Left lobe of liver (tissue), 2 donors: Measurements from ENCODE around the gene ZBTB8OS. TPM values are rescaled to one million over a fixed set of nuclear protein-coding genes. Genes with fewer than 3 reads are reported as not detected.
"Not testable (repeated sequence)": the region's sequence is repeated elsewhere in the genome, so short reads cannot be mapped to it uniquely, and the experiment has no call there.

Experiments used
- ATAC-seq: fragments of 200-7000 bp; cut with Tn5 transposase; one replicate; pipeline ENCODE4 v1.9.1; 2020; ENCODE audit warnings: mild to moderate bottlenecking, moderate library complexity
- DNase-seq: peaks from one replicate; pipeline ENCODE4 v3.0.0-alpha.2; 2020; ENCODE audit warnings: low spot score
- total RNA-seq: library from RNA; stranded (reverse); gene quantifications from one replicate; pipeline ENCODE4 v1.2.1, GENCODE V29; 2021
- donor health status: DM: no; HTN: no; CAD: no; lungs with moderate emphysema.
- donor health status: DM: no; HTN: yes; CAD: no.

ZBTB8OS gene
- 22.7 TPM for total RNA-seq

DNA sequence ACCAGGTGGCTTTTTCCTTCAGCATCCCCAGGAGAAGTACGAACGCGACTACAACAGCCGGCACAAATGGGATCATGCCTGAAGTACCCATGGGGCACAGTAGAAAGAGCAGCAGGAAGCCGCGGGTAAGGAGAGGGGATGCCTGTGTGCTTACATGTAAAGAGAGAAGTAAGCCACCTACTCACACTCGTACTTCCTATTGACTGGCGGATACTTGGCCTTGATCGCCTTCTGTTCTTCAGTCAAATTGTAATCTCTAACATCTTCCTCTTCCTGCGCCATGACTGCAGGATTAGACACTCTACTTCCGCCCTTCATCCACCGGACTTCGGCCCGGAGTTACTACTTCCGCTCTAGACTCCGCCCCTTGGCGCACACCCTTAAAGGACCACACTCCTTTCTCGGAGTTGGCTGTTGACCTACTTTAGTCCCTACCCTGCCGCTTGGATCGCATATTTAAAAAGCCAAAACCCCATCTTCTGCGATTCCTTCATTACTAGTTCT, at the start of gene ZBTB8OS:
TSS of gene ZBTB8OS (minus strand) at position 303 of the 504 bp plus-strand sequence. CDS start at position 282, 21 bp downstream.
- DNase-seq, result peak; percentile 92

GRCh38 chr1:32696996-32697395, 46.6 kb upstream of the ZBTB8OS start:
- DNase-seq, ATAC-seq: not testable (repeated sequence)

More for the DNA sequence above, at the start of gene ZBTB8OS:
- ATAC-seq, result peak; percentile 84

GRCh38 chr1:32696041-32696440, 45.7 kb upstream of the ZBTB8OS start:
- ATAC-seq (no peak), DNase-seq (no peak)

DNA sequence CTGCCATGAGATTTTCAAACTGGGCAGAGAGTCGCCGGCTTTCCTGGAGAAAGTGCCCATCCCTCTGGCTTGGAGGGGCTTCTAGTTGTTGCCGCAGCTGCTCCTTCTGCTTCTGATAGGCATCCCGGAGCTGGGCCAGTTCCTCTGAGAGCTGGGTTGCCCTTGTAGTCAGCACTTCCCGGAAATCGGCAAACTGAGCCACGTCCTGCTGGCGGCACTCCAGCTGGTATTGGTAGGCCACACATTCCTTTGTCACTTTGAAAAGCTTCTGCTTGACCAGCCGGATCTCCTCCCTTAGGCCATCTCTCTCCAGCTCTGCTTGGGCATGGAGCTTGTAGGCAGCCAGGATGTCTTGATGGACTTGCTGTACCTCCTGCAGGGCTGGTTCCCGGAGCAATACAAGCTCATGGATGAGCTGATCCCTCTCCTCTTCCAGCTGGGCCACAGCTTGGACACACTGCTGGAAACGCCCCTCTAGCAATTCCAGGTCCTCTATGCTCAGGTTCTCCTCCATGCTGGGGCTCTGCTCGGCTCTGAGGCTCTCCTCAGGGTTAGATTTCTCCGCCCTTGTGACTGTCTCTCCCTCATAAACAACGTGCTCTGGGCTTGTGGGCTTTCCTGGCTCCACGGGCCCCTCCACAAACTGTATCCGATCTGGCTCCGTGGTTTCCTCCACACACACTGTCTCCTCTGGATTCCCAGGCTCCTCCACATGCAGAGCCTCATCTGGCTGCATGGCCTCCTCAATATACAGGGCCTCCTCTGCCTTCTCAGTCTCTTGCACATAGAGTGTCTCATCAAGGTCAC, 45.0 kb upstream of the ZBTB8OS start:
- no peak for DNase-seq
- ATAC-seq, result peak; percentile 42

GRCh38 chr1:32693455-32694174, 43.3 kb upstream of the ZBTB8OS start:
- ATAC-seq (no peak), DNase-seq (no peak)

DNA sequence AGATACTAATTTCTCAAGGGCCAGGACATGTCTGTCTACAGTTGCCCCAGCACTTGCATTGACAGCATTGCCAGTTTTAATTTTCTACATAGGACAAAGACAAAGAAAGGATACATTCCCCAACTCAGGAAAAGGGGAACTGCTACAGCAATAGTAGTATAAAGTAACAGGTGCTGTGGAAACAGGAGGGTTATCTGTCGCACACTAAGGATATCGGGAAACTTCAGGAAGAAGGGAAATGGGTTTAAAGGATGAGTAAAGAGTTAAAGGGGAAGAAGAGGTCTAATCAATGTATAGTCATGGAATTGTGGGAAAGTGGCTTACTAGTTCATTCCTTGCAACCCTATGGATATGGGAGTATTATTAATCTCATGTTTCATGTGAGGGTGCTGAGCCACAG, 36.0 kb upstream of the ZBTB8OS start:
- ATAC-seq (no peak), DNase-seq (no peak)

DNA sequence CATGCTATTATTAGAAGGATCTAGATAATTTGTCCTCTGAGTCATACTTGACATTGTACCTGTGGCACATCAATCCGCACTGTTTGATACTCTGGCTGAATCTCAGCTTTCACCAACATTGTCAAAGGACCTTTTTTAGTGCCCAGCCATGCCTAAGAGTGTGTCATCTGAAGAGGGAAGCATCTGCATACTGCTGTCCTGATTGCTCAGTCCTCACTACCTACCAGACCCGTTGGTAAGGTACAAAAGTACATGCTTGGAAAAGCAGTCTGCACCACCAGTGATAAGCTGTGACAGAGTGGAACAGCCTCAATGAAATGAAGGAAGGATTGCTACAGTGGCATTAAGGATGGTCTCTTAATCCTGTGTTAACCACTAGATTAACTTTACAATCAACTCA, 35.1 kb upstream of the ZBTB8OS start:
- DNase-seq (no peak), ATAC-seq (no peak)

GRCh38 chr1:32684167-32684811, 33.9 kb upstream of the ZBTB8OS start:
- DNase-seq, result peak; percentile 19
- ATAC-seq, result no peak

GRCh38 chr1:32683397-32683796, 33.0 kb upstream of the ZBTB8OS start:
- no peak for DNase-seq

GRCh38 chr1:32681999-32682398, 31.6 kb upstream of the ZBTB8OS start:
- no peak for DNase-seq
- ATAC-seq, result no peak

More at GRCh38 chr1:32683397-32683796, 33.0 kb upstream of the ZBTB8OS start:
- no peak for ATAC-seq

DNA sequence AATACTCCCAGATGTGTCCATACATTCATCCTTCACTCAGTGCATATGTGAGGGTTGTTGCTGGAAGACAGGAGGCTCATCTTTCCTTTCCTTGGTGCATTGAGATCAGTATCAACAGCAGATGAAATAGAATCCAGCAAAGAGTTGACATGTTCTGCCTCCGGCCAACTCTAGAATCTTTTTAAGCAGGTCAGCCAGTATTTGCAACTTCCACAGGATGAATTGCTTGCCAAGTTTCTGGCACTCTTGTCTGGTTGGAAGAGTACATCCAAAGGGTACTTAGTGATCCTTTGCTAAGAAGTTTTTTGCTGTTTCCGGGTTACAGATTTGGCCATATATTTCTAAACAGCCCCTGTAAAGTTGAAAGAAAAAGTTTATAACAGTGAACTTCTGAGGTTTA, 31.2 kb upstream of the ZBTB8OS start:
- peak; percentile 91 for ATAC-seq
- DNase-seq, result peak; percentile 45

DNA sequence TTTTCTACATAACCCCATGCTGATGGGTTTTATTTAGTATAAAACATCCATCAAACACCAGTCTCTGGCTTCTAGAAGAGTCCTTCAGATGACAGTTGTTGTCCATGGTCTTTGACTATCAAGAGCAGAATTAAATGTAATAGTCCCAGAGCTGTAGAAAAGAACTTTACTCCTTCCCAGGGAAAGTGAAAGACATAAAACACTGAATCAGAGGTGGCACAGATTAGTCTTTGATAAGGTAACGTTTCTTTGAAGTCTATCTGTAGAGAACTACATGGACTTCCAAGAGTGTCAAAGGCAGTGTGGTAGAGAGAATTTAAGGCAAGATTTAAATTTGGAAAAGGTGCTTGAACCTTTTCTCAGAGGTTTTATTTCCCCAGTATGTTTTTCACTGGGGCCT, 30.3 kb upstream of the ZBTB8OS start:
- DNase-seq (no peak), ATAC-seq (no peak)

DNA sequence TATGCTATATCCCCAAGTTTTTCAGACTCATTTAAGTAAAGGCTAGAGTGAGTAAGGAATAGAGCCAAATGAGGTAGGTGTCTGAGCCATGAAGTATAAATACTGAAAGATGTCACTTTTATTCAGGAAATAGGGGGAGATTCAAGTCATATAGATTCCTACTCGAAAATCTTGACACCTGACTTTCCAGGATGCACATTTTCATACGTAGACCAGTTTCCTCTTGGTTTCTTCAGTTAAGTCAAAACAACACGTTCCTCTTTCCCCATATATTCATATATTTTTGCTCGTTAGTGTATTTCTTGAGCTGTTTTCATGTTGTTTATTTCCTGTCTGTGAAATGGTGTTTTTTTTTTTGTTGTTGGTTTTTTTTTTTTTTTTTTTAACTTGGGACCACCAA, 29.6 kb upstream of the ZBTB8OS start:
- ATAC-seq, DNase-seq: not testable (repeated sequence)

DNA sequence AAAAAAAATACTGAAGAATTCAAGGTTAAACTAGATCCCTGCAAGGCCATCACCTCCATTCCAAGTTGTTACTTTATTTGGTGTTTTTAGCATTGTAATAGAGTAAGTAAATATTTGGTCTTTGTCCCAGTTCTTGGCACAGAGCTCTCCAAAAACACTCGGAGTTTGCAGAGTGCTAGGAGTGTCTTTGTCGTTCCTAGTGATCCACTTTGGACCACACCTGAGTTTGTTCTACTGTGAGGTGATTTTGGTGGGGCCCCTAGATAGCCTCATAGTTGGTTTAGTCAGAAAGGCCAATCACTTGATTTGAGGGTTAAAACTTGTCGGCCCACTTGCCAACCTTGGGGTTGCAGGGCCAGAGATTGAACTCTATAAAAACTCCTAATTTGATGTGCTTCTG, 26.6 kb upstream of the ZBTB8OS start:
- ATAC-seq (no peak), DNase-seq (peak; percentile 23)

DNA sequence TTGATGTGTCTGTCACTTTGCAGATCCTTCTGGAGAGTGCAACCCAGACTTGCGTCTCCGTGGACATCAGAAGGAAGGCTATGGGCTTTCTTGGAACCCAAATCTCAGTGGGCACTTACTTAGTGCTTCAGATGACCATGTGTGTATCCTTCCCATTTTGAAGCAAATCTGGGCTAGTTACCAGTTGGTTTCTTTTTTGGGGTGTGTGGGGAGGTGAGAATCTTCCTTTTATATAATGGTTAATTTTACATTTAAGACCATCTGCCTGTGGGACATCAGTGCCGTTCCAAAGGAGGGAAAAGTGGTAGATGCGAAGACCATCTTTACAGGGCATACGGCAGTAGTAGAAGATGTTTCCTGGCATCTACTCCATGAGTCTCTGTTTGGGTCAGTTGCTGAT, 18.4 kb upstream of the ZBTB8OS start:
- not testable (repeated sequence) for DNase-seq, ATAC-seq

DNA sequence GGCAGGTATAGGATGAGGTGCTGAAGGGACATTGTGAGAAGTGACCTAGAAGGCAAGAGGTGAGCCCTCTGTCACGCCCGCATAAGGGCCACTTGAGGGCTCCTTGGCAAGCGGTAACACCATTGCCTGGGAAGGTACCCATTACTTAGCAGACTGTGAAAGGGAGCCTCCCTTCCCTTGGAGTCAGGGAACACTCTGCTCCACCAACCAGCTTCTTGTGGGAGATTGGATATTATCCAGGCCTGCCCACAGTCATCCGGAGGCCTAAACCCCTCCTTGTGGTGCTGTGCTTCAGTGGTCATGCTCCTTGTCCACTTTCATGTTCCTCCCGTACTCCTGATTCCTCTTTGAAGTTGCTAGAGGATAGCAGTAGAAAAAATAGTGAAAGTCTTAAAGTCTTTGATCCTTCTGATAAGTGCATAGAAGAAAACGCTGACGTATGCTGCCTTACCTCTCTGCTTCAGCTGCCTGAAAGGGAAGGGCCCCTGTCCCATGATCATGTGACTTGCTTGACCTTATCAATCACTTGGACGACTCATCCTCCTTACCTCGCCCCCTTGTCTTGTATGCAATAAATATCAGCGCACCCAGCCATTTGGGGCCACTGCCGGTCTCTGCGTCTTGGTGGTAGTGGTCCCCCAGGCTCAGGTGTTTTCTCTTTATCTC, 16.7 kb upstream of the ZBTB8OS start:
- DNase-seq (no peak), ATAC-seq (no peak)

- DNase-seq (no peak), ATAC-seq (no peak)
These were observed 15.6 kb upstream of the ZBTB8OS start for GRCh38 chr1:32665915-32666314.

GRCh38 chr1:32659581-32659980, 9.2 kb upstream of the ZBTB8OS start:
- no peak for ATAC-seq
- DNase-seq, result no peak

GRCh38 chr1:32652244-32652962, 2.1 kb upstream of the ZBTB8OS start:
- ATAC-seq (no peak), DNase-seq (peak; percentile 34)

- DNase-seq, result no peak
- ATAC-seq, result peak; percentile 17
These were observed 1.2 kb upstream of the ZBTB8OS start for GRCh38 chr1:32651461-32652073.
